H9 (cell line): ENCODE data around the gene TFDP1. TPM values are rescaled to one million over a fixed set of nuclear protein-coding genes. Genes with fewer than 3 reads are reported as not detected.

Source experiments
- DNase-seq: peaks from one replicate; pipeline ENCODE4 v3.0.0-alpha.2; 2017
- H2AFZ ChIP-seq: one replicate; pipeline ENCODE4 v1.6.1; 2013; ENCODE audit warnings: mild to moderate bottlenecking, low read length, control low read depth, moderate library complexity
- H2AK5ac ChIP-seq: 2 replicates; pipeline ENCODE4 v1.6.1; 2013; ENCODE audit warnings: low read length, control low read depth, mixed read lengths; ENCODE audit not compliant: insufficient read length
- H2BK120ac ChIP-seq: one replicate; pipeline ENCODE4 v1.6.1; 2013; ENCODE audit warnings: low read depth, mild to moderate bottlenecking, low read length, control low read depth, inconsistent platforms; ENCODE audit not compliant: poor library complexity, severe bottlenecking
- H2BK12ac ChIP-seq: 2 replicates; pipeline ENCODE4 v1.6.1; 2013; ENCODE audit warnings: low read length, control low read depth, mixed read lengths, low read depth; ENCODE audit not compliant: insufficient read length
- H2BK15ac ChIP-seq: 2 replicates; pipeline ENCODE4 v1.6.1; 2013; ENCODE audit warnings: low read depth, low read length, control low read depth
- H2BK20ac ChIP-seq: one replicate; pipeline ENCODE4 v1.6.1; 2013; ENCODE audit warnings: low read depth, mild to moderate bottlenecking, low read length, control low read depth, inconsistent platforms; ENCODE audit not compliant: poor library complexity, severe bottlenecking
- H2BK5ac ChIP-seq: 2 replicates; pipeline ENCODE4 v1.6.1; 2013; ENCODE audit warnings: low read length, control low read depth, mixed read lengths; ENCODE audit not compliant: insufficient read length
- H3K14ac ChIP-seq: 2 replicates; pipeline ENCODE4 v1.6.1; 2013; ENCODE audit warnings: low read length, control low read depth; ENCODE audit not compliant: insufficient read depth
- H3K18ac ChIP-seq: 2 replicates; pipeline ENCODE4 v1.6.1; 2013; ENCODE audit warnings: low read depth, mild to moderate bottlenecking, mixed read lengths, low read length, control low read depth; ENCODE audit not compliant: insufficient read length
- H3K23ac ChIP-seq: 2 replicates; pipeline ENCODE4 v1.6.1; 2013; ENCODE audit warnings: low read length, control low read depth, mixed read lengths, low read depth; ENCODE audit not compliant: insufficient read length
- H3K23me2 ChIP-seq: 2 replicates; pipeline ENCODE4 v1.6.1; 2013; ENCODE audit warnings: low read depth, mild to moderate bottlenecking, mixed read lengths, low read length, control low read depth; ENCODE audit not compliant: insufficient read length, poor library complexity, severe bottlenecking
- H3K27ac ChIP-seq: 2 replicates; pipeline ENCODE4 v1.5.1; 2013; ENCODE audit warnings: low read length, control low read depth, mixed read lengths, low read depth; ENCODE audit not compliant: insufficient read length
- H3K27me3 ChIP-seq: 2 replicates; pipeline ENCODE4 v1.6.1; 2013; ENCODE audit warnings: low read length, control low read depth, inconsistent platforms; ENCODE audit not compliant: insufficient read depth
- H3K4ac ChIP-seq: 2 replicates; pipeline ENCODE4 v1.6.1; 2013; ENCODE audit warnings: low read depth, mild to moderate bottlenecking, control low read depth, inconsistent platforms, low read length, moderate library complexity
- H3K4me1 ChIP-seq: 2 replicates; pipeline ENCODE4 v1.6.1; 2013; ENCODE audit warnings: low read length, control low read depth, inconsistent platforms; ENCODE audit not compliant: insufficient read depth
- H3K4me2 ChIP-seq: 2 replicates; pipeline ENCODE4 v1.6.1; 2013; ENCODE audit warnings: low read length, control low read depth, mixed read lengths; ENCODE audit not compliant: insufficient read length, insufficient read depth
- H3K56ac ChIP-seq: 2 replicates; pipeline ENCODE4 v1.6.1; 2013; ENCODE audit warnings: low read depth, mild to moderate bottlenecking, mixed read lengths, low read length, control low read depth; ENCODE audit not compliant: insufficient read length
- H3K79me1 ChIP-seq: 2 replicates; pipeline ENCODE4 v1.6.1; 2013; ENCODE audit warnings: low read depth, mild to moderate bottlenecking, moderate library complexity, low read length, control low read depth, inconsistent platforms; ENCODE audit not compliant: insufficient read depth, poor library complexity, severe bottlenecking
- H3K79me2 ChIP-seq: 2 replicates; pipeline ENCODE4 v1.6.1; 2013; ENCODE audit warnings: low read length, control low read depth, inconsistent platforms; ENCODE audit not compliant: insufficient read depth
- H3K9ac ChIP-seq: 2 replicates; pipeline ENCODE4 v1.6.1; 2013; ENCODE audit warnings: low read length, control low read depth, mixed read lengths; ENCODE audit not compliant: insufficient read length; ENCODE audit errors: extremely low read depth
- H3K9me3 ChIP-seq: one replicate; pipeline ENCODE4 v1.6.1; 2013; ENCODE audit warnings: low read depth, low read length, inconsistent platforms; ENCODE audit not compliant: control insufficient read depth
- H3T11ph ChIP-seq: one replicate; pipeline ENCODE4 v1.6.1; 2013; ENCODE audit warnings: mild to moderate bottlenecking, low read length, control low read depth, inconsistent platforms
- H4K20me1 ChIP-seq: one replicate; pipeline ENCODE4 v1.6.1; 2013; ENCODE audit not compliant: control insufficient read depth, insufficient read length, insufficient read depth
- H4K5ac ChIP-seq: 2 replicates; pipeline ENCODE4 v1.6.1; 2013; ENCODE audit warnings: low read depth, mild to moderate bottlenecking, mixed read lengths, low read length, control low read depth; ENCODE audit not compliant: insufficient read length
- H4K8ac ChIP-seq: replicated peaks from 2 replicates; pipeline ENCODE4 v1.6.1; 2013; ENCODE audit warnings: low read length, control low read depth, mixed read lengths, low read depth; ENCODE audit not compliant: insufficient read length
- H4K91ac ChIP-seq: 2 replicates; pipeline ENCODE4 v1.6.1; 2013; ENCODE audit warnings: low read depth, mild to moderate bottlenecking, moderate library complexity, mixed read lengths, low read length, control low read depth; ENCODE audit not compliant: insufficient read length
- H3K27ac Mint-ChIP-seq, 3 experiments: 2 replicates in 2 of 3; 3 replicates in 1 of 3; pipeline ENCODE4 v1.8.0; 2020 to 2021; ENCODE audit warnings: mixed read lengths in 3 of 3, mild to moderate bottlenecking in 1 of 3, moderate library complexity in 1 of 3
- H3K27me3 Mint-ChIP-seq: 2 replicates; pipeline ENCODE4 v1.8.0; 2021; ENCODE audit warnings: low read depth, mild to moderate bottlenecking, moderate library complexity, mixed read lengths
- H3K36me3 Mint-ChIP-seq, 3 experiments: 2 replicates in 2 of 3; 3 replicates in 1 of 3; pipeline ENCODE4 v1.8.0; 2020 to 2021; ENCODE audit warnings: low read depth in 3 of 3, mixed read lengths in 3 of 3; ENCODE audit not compliant: insufficient read depth in 1 of 3
- H3K4me1 Mint-ChIP-seq, 2 experiments: 2 replicates each; pipeline ENCODE4 v1.8.0; 2020; ENCODE audit warnings: mixed read lengths in 2 of 2
- H3K4me3 Mint-ChIP-seq, 2 experiments: 2 replicates in 1 of 2; 3 replicates in 1 of 2; pipeline ENCODE4 v1.8.0; 2020 to 2021; ENCODE audit warnings: mild to moderate bottlenecking in 2 of 2, mixed read lengths in 2 of 2, moderate library complexity in 1 of 2
- H3K9me3 Mint-ChIP-seq, 2 experiments: 2 replicates in 1 of 2; 3 replicates in 1 of 2; pipeline ENCODE4 v1.8.0; 2020; ENCODE audit warnings: mild to moderate bottlenecking in 2 of 2, mixed read lengths in 2 of 2, moderate library complexity in 1 of 2
- WGBS: extraction: QIAGEN DNeasy Blood & Tissue Kit; methylation state at CpG from one replicate; pipeline ENCODE4 v1.1.7; 2013; ENCODE audit warnings: missing lambda C conversion rate, low lambda C conversion rate, mixed read lengths; ENCODE audit not compliant: insufficient read length; ENCODE audit errors: extremely low coverage; 5-methylcytosine and 5-hydroxymethylcytosine counted together
- total RNA-seq: library from RNA; stranded (reverse); gene quantifications from 2 replicates; pipeline ENCODE4 v1.2.1, GENCODE V29; 2021
- TF ChIP-seq, protein P1 (sequence below): fragments of 200-600 bp; sonication (generic); conservative IDR thresholded peaks from 3 replicates; pipeline ENCODE4 v1.8.0; 2021; ENCODE audit warnings: antibody characterized with exemption, mild to moderate bottlenecking

The TFDP1 gene
- total RNA-seq, 1 experiment from 2014 or later: 111 TPM

DNA sequence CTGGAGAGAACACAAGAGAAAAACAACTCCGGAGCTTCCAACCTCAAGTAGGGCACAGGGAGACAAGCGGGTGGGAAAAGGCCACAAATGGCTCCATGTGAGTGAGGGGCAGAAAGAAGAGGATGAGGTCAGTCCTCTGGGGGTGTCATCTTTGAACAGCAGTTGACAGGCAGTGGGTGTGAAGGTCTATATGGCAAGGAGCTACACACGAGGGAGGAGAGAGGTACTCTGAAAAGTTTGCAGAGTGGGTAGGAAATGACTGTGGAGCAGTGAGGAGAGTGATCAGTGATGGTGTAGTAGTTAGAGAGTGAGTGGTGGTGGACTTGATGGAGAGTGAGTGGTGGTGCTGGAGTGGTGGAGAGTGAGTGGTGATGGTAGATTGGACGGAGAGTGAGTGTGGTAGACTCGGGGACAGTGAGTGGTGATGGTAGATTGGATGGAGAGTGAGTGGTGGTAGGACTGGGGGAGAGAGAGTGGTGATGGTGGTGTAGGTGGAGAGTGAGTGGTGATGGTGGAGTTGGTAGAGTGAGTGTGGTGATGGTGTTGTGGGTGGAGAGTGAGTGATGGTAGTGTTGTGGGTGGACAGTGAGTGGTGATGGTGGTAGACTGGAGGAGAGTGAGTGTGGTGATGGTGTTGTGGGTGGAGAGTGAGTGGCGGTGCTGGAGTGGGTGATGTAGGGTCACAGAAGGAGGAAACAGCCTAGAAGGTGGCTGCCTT is 4.0 kb downstream of the TFDP1 start:
- no peak overlapping the region for H2BK120ac ChIP-seq
- no peaks in the 10 kb centered on the region for H4K20me1 ChIP-seq
- no peak overlapping the region for H4K5ac ChIP-seq
- H3K4me1 ChIP-seq: peaks cover 3% of the 10 kb centered on the region; the same call in 1 of the 2 replicates
- H3K4me1 Mint-ChIP-seq: peaks cover 22 to 23% of the 10 kb centered on the region in 2 experiments
- no peak overlapping the region for H3K14ac ChIP-seq
- H3K4ac ChIP-seq: no peak overlapping the region
- H3K36me3 Mint-ChIP-seq: peaks cover 42 to 60% (median 49%) of the 10 kb centered on the region in 3 experiments
- H3K9me3 Mint-ChIP-seq: peaks cover 0 to 2% of the 10 kb centered on the region in 2 experiments; a peak in 1 of 5 replicates
- H4K8ac ChIP-seq: no peak overlapping the region
- peaks cover 40% of the 10 kb centered on the region; the same call in 1 of the 2 replicates for H3K79me2 ChIP-seq
- H2BK5ac ChIP-seq: peak overlapping the region; percentile 36
- no peak overlapping the region for H3K18ac ChIP-seq
- peak overlapping the region in 1 of 2 experiments; percentile 20; a peak in 2 of 5 replicates for H3K4me3 Mint-ChIP-seq
- no peaks in the 10 kb centered on the region for H3K9me3 ChIP-seq
- no peaks in the 10 kb centered on the region for H3K27me3 ChIP-seq
- H3T11ph ChIP-seq: no peak overlapping the region
- no peak overlapping the region for H3K9ac ChIP-seq
- H3K27ac Mint-ChIP-seq: peak overlapping the region; percentile 2 to 85 (median 4); a peak in 3 of 7 replicates
- H3K23me2 ChIP-seq: no peaks in the 10 kb centered on the region
- peaks cover 10% of the 10 kb centered on the region for H3K79me1 ChIP-seq
- H2BK15ac ChIP-seq: no peak overlapping the region
- no peak overlapping the region for H3K4me2 ChIP-seq
- H3K23ac ChIP-seq: no peak overlapping the region
- no peak overlapping the region for H2AK5ac ChIP-seq
- no peak overlapping the region for H3K27ac ChIP-seq
- H2AFZ ChIP-seq: no peak overlapping the region
- no peak overlapping the region for H4K91ac ChIP-seq
- H3K56ac ChIP-seq: no peak overlapping the region
- 100% methylated on average over 2 of the region's 6 CpGs for WGBS
- H2BK12ac ChIP-seq: no peak overlapping the region
- no peak overlapping the region for H2BK20ac ChIP-seq
- no peaks in the 10 kb centered on the region for H3K27me3 Mint-ChIP-seq
- no peak for DNase-seq
- TF ChIP-seq, protein P1, sequence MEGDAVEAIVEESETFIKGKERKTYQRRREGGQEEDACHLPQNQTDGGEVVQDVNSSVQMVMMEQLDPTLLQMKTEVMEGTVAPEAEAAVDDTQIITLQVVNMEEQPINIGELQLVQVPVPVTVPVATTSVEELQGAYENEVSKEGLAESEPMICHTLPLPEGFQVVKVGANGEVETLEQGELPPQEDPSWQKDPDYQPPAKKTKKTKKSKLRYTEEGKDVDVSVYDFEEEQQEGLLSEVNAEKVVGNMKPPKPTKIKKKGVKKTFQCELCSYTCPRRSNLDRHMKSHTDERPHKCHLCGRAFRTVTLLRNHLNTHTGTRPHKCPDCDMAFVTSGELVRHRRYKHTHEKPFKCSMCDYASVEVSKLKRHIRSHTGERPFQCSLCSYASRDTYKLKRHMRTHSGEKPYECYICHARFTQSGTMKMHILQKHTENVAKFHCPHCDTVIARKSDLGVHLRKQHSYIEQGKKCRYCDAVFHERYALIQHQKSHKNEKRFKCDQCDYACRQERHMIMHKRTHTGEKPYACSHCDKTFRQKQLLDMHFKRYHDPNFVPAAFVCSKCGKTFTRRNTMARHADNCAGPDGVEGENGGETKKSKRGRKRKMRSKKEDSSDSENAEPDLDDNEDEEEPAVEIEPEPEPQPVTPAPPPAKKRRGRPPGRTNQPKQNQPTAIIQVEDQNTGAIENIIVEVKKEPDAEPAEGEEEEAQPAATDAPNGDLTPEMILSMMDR: no peak
